PC-9 (cell line): ENCODE data around the gene TRIM24. TPM values are rescaled to one million over a fixed set of nuclear protein-coding genes. Genes with fewer than 3 reads are reported as not detected.

ENCODE experiments used
- BruUV-seq: library from RNA; stranded (reverse); fragments of 400-500 nt; replicated peaks from 2 replicates; lab custom pipeline; 2021; lab: Mats Ljungman, UMichigan
- CTCF ChIA-PET: fragments of 300-600 bp; sonication (Branson Sonifier 250); formaldehyde crosslinking; loops from one replicate; lab custom pipeline; 2022; ENCODE audit warnings: antibody characterized with exemption; lab: Charles Lee
- POLR2A ChIA-PET: fragments of 300-600 bp; sonication (Branson Sonifier 250); formaldehyde crosslinking; loops from one replicate; lab custom pipeline; 2022; ENCODE audit warnings: antibody characterized with exemption; ENCODE audit not compliant: unreplicated experiment; lab: Charles Lee
- DNase-seq, 2 experiments: peaks; one replicate each; pipeline versions ENCODE4 v3.0.0 to v3.0.0-alpha.2; 2015 to 2022; ENCODE audit warnings: mixed read lengths in 1 of 2
- H2AFZ ChIP-seq: fragments of 200-600 bp; sonication (generic); 2 replicates; pipeline ENCODE4 v1.8.1; 2017; ENCODE audit warnings: antibody characterized with exemption
- H3F3A ChIP-seq: fragments of 200-600 bp; sonication (generic); 2 replicates; pipeline ENCODE4 v1.8.1; 2017; ENCODE audit warnings: antibody characterized with exemption, mild to moderate bottlenecking, low read depth; ENCODE audit not compliant: insufficient read depth
- H3K27ac ChIP-seq: fragments of 200-600 bp; sonication (generic); 2 replicates; pipeline ENCODE4 v1.6.1; 2016; ENCODE audit warnings: mixed run types
- H3K27me3 ChIP-seq: fragments of 200-600 bp; sonication (generic); 2 replicates; pipeline ENCODE4 v1.6.1; 2016; ENCODE audit warnings: low read depth, mixed run types; ENCODE audit not compliant: insufficient read depth
- H3K36me3 ChIP-seq: fragments of 200-600 bp; sonication (generic); 2 replicates; pipeline ENCODE4 v1.6.1; 2016; ENCODE audit warnings: low read depth, mixed run types
- H3K4me1 ChIP-seq: fragments of 200-600 bp; sonication (generic); replicated peaks from 2 replicates; pipeline ENCODE4 v1.6.1; 2016; ENCODE audit warnings: mixed run types; ENCODE audit not compliant: insufficient read depth
- H3K4me2 ChIP-seq: fragments of 200-600 bp; sonication (generic); 2 replicates; pipeline ENCODE4 v1.6.1; 2017; ENCODE audit warnings: mixed run types
- H3K4me3 ChIP-seq: fragments of 200-600 bp; sonication (generic); 2 replicates; pipeline ENCODE4 v1.6.1; 2016; ENCODE audit warnings: mixed run types
- H3K79me2 ChIP-seq: fragments of 200-600 bp; sonication (generic); 2 replicates; pipeline ENCODE4 v1.6.1; 2017; ENCODE audit warnings: low read depth, mixed run types
- H3K9me2 ChIP-seq: fragments of 200-600 bp; sonication (generic); 2 replicates; pipeline ENCODE4 v1.8.1; 2017; ENCODE audit warnings: mild to moderate bottlenecking; ENCODE audit not compliant: insufficient read depth
- H3K9me3 ChIP-seq: fragments of 200-600 bp; sonication (generic); 2 replicates; pipeline ENCODE4 v1.8.1; 2016; ENCODE audit warnings: low read depth; ENCODE audit not compliant: insufficient read depth
- H4K20me1 ChIP-seq: fragments of 200-600 bp; sonication (generic); 2 replicates; pipeline ENCODE4 v1.8.1; 2017; ENCODE audit not compliant: insufficient read depth
- CTCF ChIP-seq: fragments of 200-600 bp; sonication (generic); conservative IDR thresholded peaks from 2 replicates; pipeline ENCODE4 v1.6.1; 2017; ENCODE audit warnings: mixed run types, antibody characterized with exemption, mild to moderate bottlenecking, moderate library complexity
- EZH2 ChIP-seq: fragments of 200-600 bp; sonication (generic); IDR thresholded peaks from 2 replicates; pipeline ENCODE4 v1.8.0; 2017; ENCODE audit warnings: antibody characterized with exemption, low read depth
- intact Hi-C: fragments of 100-400 bp; cut with micrococcal nuclease; formaldehyde crosslinking; loops from one replicate; pipeline ENCODE4 v1.10.0; 2022; ENCODE audit not compliant: unreplicated experiment
- total RNA-seq: library from RNA; stranded (reverse); gene quantifications from 2 replicates; pipeline ENCODE4 v1.2.3, GENCODE V29; 2021

TRIM24 gene
- total RNA-seq, 1 experiment from 2014 or later = 20.5 TPM

GRCh38 chr7:138579671-138580070, 119.6 kb downstream of the TRIM24 start:
- Histone ChIP-seq H3K79me2 (no peaks in the 10 kb centered on the region), H3K27me3 (no peaks in the 10 kb centered on the region), H3K9me3 (no peaks in the 10 kb centered on the region), H3K4me1 (no peaks in the 10 kb centered on the region), H3F3A (no peaks in the 10 kb centered on the region; the same call in 1 of the 2 replicates), H3K9me2 (no peaks in the 10 kb centered on the region), H3K36me3 (peaks cover 39% of the 10 kb centered on the region), H3K27ac (no peak overlapping the region), H4K20me1 (no peaks in the 10 kb centered on the region), H3K4me3 (no peak overlapping the region), H3K4me2 (no peak overlapping the region), H2AFZ (no peak overlapping the region)
- ChIA-PET CTCF (no interaction called here), POLR2A (interaction anchor here (0.6 kb wide), 1 partner anchor 109 kb away, joined by 3 read pairs; no protein-coding TSS in a partner anchor)
- intact Hi-C loops = loop anchor here (10.0 kb wide), 1 partner anchor 285 kb away; no protein-coding TSS in a partner anchor
- no TSS peak for BruUV-seq
- DNase-seq = no peak
- TF ChIP-seq EZH2 = no peak
- TF ChIP-seq CTCF = no peak

GRCh38 chr7:138581065-138581464, 121.0 kb downstream of the TRIM24 start:
- peaks cover 45% of the 10 kb centered on the region for H3K36me3 ChIP-seq
- CTCF ChIA-PET = no interaction called here

GRCh38 chr7:138584283-138584682, 124.2 kb downstream of the TRIM24 start:
- Histone ChIP-seq H3K36me3 (peaks cover 42% of the 10 kb centered on the region), H3K9me2 (no peaks in the 10 kb centered on the region; the same call in 1 of the 2 replicates), H2AFZ (no peak overlapping the region), H3K9me3 (no peaks in the 10 kb centered on the region), H3K4me1 (no peaks in the 10 kb centered on the region), H3K4me3 (no peak overlapping the region), H3K4me2 (no peak overlapping the region), H3K27me3 (no peaks in the 10 kb centered on the region), H4K20me1 (no peaks in the 10 kb centered on the region; the same call in 1 of the 2 replicates), H3K79me2 (no peaks in the 10 kb centered on the region), H3F3A (no peaks in the 10 kb centered on the region), H3K27ac (no peak overlapping the region)
- no peak for DNase-seq
- intact Hi-C loops = loop anchor here (10.0 kb wide), 1 partner anchor 281 kb away; no protein-coding TSS in a partner anchor
- CTCF ChIA-PET = no interaction called here
- POLR2A ChIA-PET = no interaction called here
- BruUV-seq = no TSS peak
- TF ChIP-seq CTCF (no peak), EZH2 (no peak)

More at GRCh38 chr7:138581065-138581464, 121.0 kb downstream of the TRIM24 start:
- Histone ChIP-seq H3K4me2 (no peak overlapping the region), H4K20me1 (no peaks in the 10 kb centered on the region), H3K4me1 (no peaks in the 10 kb centered on the region), H3K9me2 (no peaks in the 10 kb centered on the region), H3K27ac (no peak overlapping the region), H3K4me3 (no peak overlapping the region), H3K79me2 (no peaks in the 10 kb centered on the region), H3K9me3 (no peaks in the 10 kb centered on the region), H2AFZ (no peak overlapping the region), H3K27me3 (no peaks in the 10 kb centered on the region), H3F3A (no peaks in the 10 kb centered on the region; the same call in 1 of the 2 replicates)
- BruUV-seq = no TSS peak
- intact Hi-C loops = loop anchor here (10.0 kb wide), 1 partner anchor 284 kb away; no protein-coding TSS in a partner anchor
- POLR2A ChIA-PET = no interaction called here
- DNase-seq = no peak
- TF ChIP-seq CTCF = no peak
- no peak for TF ChIP-seq EZH2
